ENCODE measurements around the gene HHAT.
"Not testable (repeated sequence)": the region's sequence is repeated elsewhere in the genome, so short reads cannot be mapped to it uniquely, and the experiment has no call there.

HHAT gene

GRCh38 chr1:210652329-210652954 is 323.7 kb downstream of the HHAT start:
- TF ChIP-seq CTCF (IDR thresholded peaks at IDR 0.05; ENCODE audit: borderline replicate concordance, insufficient read depth, low read depth, low read length), result no peak
- H3K4me3 ChIP-seq (ENCODE audit: low read depth, low read length), result no peak overlapping the region

GRCh38 chr1:210653771-210654170 is 325.1 kb downstream of the HHAT start:
- TF ChIP-seq CTCF (IDR thresholded peaks at IDR 0.05; ENCODE audit: borderline replicate concordance, insufficient read depth, low read depth, low read length), result no peak
- no peak overlapping the region for H3K4me3 ChIP-seq (ENCODE audit: low read depth, low read length)

GRCh38 chr1:210654176-210654981 is 325.7 kb downstream of the HHAT start:
- no peak for TF ChIP-seq CTCF (IDR thresholded peaks at IDR 0.05; ENCODE audit: borderline replicate concordance, insufficient read depth, low read depth, low read length)
- no peak overlapping the region for H3K4me3 ChIP-seq (ENCODE audit: low read depth, low read length)

- TF ChIP-seq CTCF (IDR thresholded peaks at IDR 0.05; ENCODE audit: borderline replicate concordance, insufficient read depth, low read depth, low read length), result no peak
- no peak overlapping the region for H3K4me3 ChIP-seq (ENCODE audit: low read depth, low read length)
These were observed 326.8 kb downstream of the HHAT start for GRCh38 chr1:210655511-210655910.

GRCh38 chr1:210657806-210658205 is 329.1 kb downstream of the HHAT start:
- H3K4me3 ChIP-seq (ENCODE audit: low read depth, low read length), result no peak overlapping the region
- TF ChIP-seq CTCF (IDR thresholded peaks at IDR 0.05; ENCODE audit: borderline replicate concordance, insufficient read depth, low read depth, low read length), result no peak

GRCh38 chr1:210661520-210661919 is 332.8 kb downstream of the HHAT start:
- not testable (repeated sequence) for H3K4me3 ChIP-seq (ENCODE audit: low read depth, low read length)

- H3K4me3 ChIP-seq (ENCODE audit: low read depth, low read length), result no peak overlapping the region
These were observed 333.8 kb downstream of the HHAT start for GRCh38 chr1:210662291-210663050.

More at GRCh38 chr1:210662291-210663050, 333.8 kb downstream of the HHAT start:
- no peak for TF ChIP-seq CTCF (IDR thresholded peaks at IDR 0.05; ENCODE audit: borderline replicate concordance, insufficient read depth, low read depth, low read length)

Measured in GM12875 (cell line).